ENCODE data around the gene ACVR1B. TPM values are rescaled to one million over a fixed set of nuclear protein-coding genes. Genes with fewer than 3 reads are reported as not detected.

ACVR1B gene
- total RNA-seq, 1 donor, result 10.5 TPM

DNA sequence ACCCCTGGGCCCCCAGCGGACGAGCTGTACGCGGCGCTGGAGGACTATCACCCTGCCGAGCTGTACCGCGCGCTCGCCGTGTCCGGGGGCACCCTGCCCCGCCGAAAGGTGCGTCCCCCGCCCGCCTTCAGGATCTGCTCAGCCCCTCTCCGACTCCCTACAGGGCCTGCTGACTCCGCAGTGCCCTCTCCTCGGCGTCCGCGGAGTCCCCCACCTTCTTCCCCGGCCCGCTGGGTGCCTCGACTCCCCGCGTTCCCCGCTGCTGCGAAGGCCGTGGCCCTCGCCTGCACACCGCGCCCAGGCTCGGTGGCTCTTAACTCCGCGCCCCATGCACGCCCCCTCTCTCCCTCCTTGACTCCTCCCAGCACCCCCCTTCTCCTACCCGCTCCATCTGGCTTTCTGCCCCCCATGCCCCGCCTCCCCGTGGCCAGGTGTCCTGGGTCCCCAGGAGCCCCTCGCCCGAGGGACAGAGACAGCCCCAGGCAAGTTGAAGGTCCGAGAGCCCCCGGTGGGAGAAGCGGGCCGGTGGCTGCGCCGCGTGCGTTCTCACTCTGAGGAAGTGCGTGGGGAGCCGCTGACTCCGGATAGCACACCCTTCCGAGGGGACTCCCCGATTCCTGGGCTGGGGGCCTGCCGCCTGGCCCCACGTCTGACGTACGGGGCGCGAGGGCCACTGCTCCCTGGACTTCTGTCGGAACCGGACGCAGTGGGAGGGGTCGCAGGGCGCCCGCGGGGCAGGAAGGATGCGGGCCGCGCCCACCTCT is 55.8 kb downstream of the ACVR1B start:
- no peaks in the 10 kb centered on the region for H3K9me3 ChIP-seq (ENCODE audit: low read depth, low read length)
- H3K36me3 ChIP-seq (ENCODE audit: insufficient read depth, low read length), result no peaks in the 10 kb centered on the region
- TF ChIP-seq, protein P1, sequence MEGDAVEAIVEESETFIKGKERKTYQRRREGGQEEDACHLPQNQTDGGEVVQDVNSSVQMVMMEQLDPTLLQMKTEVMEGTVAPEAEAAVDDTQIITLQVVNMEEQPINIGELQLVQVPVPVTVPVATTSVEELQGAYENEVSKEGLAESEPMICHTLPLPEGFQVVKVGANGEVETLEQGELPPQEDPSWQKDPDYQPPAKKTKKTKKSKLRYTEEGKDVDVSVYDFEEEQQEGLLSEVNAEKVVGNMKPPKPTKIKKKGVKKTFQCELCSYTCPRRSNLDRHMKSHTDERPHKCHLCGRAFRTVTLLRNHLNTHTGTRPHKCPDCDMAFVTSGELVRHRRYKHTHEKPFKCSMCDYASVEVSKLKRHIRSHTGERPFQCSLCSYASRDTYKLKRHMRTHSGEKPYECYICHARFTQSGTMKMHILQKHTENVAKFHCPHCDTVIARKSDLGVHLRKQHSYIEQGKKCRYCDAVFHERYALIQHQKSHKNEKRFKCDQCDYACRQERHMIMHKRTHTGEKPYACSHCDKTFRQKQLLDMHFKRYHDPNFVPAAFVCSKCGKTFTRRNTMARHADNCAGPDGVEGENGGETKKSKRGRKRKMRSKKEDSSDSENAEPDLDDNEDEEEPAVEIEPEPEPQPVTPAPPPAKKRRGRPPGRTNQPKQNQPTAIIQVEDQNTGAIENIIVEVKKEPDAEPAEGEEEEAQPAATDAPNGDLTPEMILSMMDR (IDR thresholded peaks at IDR 0.05; ENCODE audit: extremely low read depth, low read depth, low read length), result no peak
- H2AFZ ChIP-seq (ENCODE audit: low read length), result no peak overlapping the region
- H3K4me3 ChIP-seq (ENCODE audit: insufficient read depth, low read length), result peak overlapping the region; percentile 56
- H3K79me2 ChIP-seq (ENCODE audit: insufficient read depth, low read length), result no peaks in the 10 kb centered on the region
- peaks cover 3% of the 10 kb centered on the region for H4K20me1 ChIP-seq (ENCODE audit: insufficient read depth, low read length)
- H3K4me1 ChIP-seq (ENCODE audit: insufficient read depth, low read length), result peaks cover 5% of the 10 kb centered on the region
- H3K4me2 ChIP-seq (ENCODE audit: insufficient read depth, low read length), result peak overlapping the region; percentile 61
- H3K27me3 ChIP-seq (ENCODE audit: insufficient read depth, low read length), result peaks cover 32% of the 10 kb centered on the region
- no peak overlapping the region for H3K27ac ChIP-seq (ENCODE audit: low read depth, low read length)
- peak; percentile 81 for DNase-seq (ENCODE audit: insufficient read length, low spot score, missing footprints)

DNA sequence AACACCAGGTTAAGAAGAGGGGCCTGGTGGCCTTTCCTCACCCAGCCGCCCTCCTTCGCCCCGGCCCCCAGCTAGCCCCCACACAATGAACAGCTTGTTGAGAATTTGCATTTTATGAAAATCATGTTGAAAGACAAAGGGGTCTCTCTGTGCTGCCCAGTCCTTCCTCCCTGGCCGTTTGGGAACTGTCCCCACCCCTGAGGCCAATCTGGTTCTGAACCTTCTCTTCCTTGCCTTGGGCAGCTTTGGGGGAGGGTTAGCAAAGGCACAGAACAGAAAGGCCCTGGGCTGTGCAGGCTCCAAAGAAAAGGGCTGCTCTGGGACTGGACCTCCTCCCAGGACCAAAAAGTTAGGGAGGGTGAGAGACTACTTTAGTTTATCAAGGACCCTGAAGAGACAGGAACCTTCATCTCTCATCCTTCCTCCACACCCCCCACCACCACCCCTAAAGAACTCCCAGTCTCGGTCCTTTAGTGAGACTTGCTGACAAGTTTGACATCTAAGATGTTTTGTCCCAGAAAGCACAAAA is 56.5 kb downstream of the ACVR1B start:
- peak; percentile 79 for DNase-seq (ENCODE audit: insufficient read length, low spot score, missing footprints)
- TF ChIP-seq, protein P1 (IDR thresholded peaks at IDR 0.05; ENCODE audit: extremely low read depth, low read depth, low read length), result no peak
- Histone ChIP-seq H4K20me1 (ENCODE audit: insufficient read depth, low read length) (peaks cover 3% of the 10 kb centered on the region), H3K27ac (ENCODE audit: low read depth, low read length) (no peak overlapping the region), H3K4me1 (ENCODE audit: insufficient read depth, low read length) (peaks cover 5% of the 10 kb centered on the region), H3K4me2 (ENCODE audit: insufficient read depth, low read length) (no peak overlapping the region), H3K79me2 (ENCODE audit: insufficient read depth, low read length) (no peaks in the 10 kb centered on the region), H3K9me3 (ENCODE audit: low read depth, low read length) (no peaks in the 10 kb centered on the region), H3K36me3 (ENCODE audit: insufficient read depth, low read length) (no peaks in the 10 kb centered on the region), H3K27me3 (ENCODE audit: insufficient read depth, low read length) (peaks cover 32% of the 10 kb centered on the region), H3K4me3 (ENCODE audit: insufficient read depth, low read length) (no peak overlapping the region), H2AFZ (ENCODE audit: low read length) (no peak overlapping the region)

DNA sequence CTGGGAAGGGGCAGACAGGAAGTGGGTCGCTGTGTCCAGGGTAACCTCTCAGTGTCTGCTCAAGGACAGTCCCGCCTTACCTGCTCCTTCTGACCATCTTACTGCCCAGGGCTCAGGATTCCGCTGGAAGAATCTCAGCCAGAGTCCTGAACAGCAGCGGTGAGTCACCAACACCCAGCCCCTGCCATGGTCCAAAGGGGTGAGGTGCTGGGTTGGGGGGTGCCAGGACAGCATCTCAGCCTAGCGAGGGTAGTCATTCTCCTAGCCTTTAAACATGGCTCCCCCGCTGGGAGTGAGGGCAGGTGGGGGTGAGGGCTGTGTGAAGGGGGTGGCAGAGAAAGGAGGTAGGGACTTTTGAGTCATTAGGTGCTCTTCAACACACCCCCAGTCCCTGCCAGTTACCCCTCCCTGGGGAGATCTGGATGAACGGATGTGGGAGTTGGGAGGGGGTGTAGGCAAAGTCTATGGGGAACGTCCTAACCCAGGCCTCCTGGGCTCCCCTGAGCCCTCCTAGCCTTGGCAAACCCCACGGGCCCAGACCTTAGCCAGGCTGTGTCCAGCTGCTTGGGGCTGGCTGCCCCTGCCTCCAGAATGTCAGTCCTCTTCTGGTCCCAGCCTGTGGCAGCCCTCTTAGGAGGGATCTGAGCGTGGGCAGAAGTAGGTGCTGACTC is 57.7 kb downstream of the ACVR1B start:
- Histone ChIP-seq H3K79me2 (ENCODE audit: insufficient read depth, low read length) (no peaks in the 10 kb centered on the region), H3K36me3 (ENCODE audit: insufficient read depth, low read length) (no peaks in the 10 kb centered on the region), H2AFZ (ENCODE audit: low read length) (no peak overlapping the region), H3K4me3 (ENCODE audit: insufficient read depth, low read length) (no peak overlapping the region), H3K27me3 (ENCODE audit: insufficient read depth, low read length) (peaks cover 32% of the 10 kb centered on the region), H3K27ac (ENCODE audit: low read depth, low read length) (no peak overlapping the region), H3K9me3 (ENCODE audit: low read depth, low read length) (no peaks in the 10 kb centered on the region), H4K20me1 (ENCODE audit: insufficient read depth, low read length) (peaks cover 3% of the 10 kb centered on the region), H3K4me2 (ENCODE audit: insufficient read depth, low read length) (no peak overlapping the region), H3K4me1 (ENCODE audit: insufficient read depth, low read length) (peaks cover 5% of the 10 kb centered on the region)
- peak; percentile 92 for DNase-seq (ENCODE audit: insufficient read length, low spot score, missing footprints)
- TF ChIP-seq, protein P1 (IDR thresholded peaks at IDR 0.05; ENCODE audit: extremely low read depth, low read depth, low read length), result no peak

DNA sequence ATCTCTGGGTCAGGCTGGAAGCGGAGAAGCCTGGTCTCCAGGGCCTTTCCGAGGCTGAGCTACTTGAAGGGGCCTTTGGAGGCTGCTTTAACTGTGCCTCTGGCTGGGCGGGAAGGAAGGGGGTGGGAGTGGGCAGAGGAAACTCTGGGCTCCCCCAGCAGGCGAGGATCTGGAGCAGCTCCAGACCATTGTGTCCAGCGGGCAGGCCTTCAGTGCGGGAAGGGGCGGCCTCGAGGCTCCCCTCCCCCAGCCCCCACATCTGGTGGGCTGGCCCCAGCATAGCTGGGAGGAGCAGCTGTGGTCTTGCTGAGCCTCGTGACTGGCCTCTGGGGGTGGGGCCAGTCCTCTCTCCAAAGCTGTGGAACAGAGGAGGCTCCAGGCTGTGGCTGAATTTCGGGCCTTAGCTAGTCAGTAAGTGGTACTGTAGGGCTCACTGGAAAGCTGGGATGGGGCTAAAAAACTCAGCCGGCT is 58.7 kb downstream of the ACVR1B start:
- H3K4me2 ChIP-seq (ENCODE audit: insufficient read depth, low read length), result peak overlapping the region; percentile 60
- H3K9me3 ChIP-seq (ENCODE audit: low read depth, low read length), result no peaks in the 10 kb centered on the region
- no peaks in the 10 kb centered on the region for H3K79me2 ChIP-seq (ENCODE audit: insufficient read depth, low read length)
- no peak overlapping the region for H3K27ac ChIP-seq (ENCODE audit: low read depth, low read length)
- TF ChIP-seq, protein P1 (IDR thresholded peaks at IDR 0.05; ENCODE audit: extremely low read depth, low read depth, low read length), result no peak
- DNase-seq (ENCODE audit: insufficient read length, low spot score, missing footprints), result peak; percentile 99
- H3K4me3 ChIP-seq (ENCODE audit: insufficient read depth, low read length), result no peak overlapping the region
- H2AFZ ChIP-seq (ENCODE audit: low read length), result peak overlapping the region; percentile 92
- peaks cover 3% of the 10 kb centered on the region for H4K20me1 ChIP-seq (ENCODE audit: insufficient read depth, low read length)
- H3K27me3 ChIP-seq (ENCODE audit: insufficient read depth, low read length), result peaks cover 32% of the 10 kb centered on the region
- peaks cover 5% of the 10 kb centered on the region for H3K4me1 ChIP-seq (ENCODE audit: insufficient read depth, low read length)
- H3K36me3 ChIP-seq (ENCODE audit: insufficient read depth, low read length), result no peaks in the 10 kb centered on the region

Data from osteoblast (primary cell).